Breast epithelium (tissue), 3 donors: ENCODE data around the gene ATF1.

Source experiments
- CTCF ChIP-seq, 3 donors: fragments of 450-650 bp; IDR thresholded peaks; one replicate each; pipeline ENCODE4 v1.5.1; 2016 to 2017; ENCODE audit warnings: antibody characterized with exemption in 3 of 3, mild to moderate bottlenecking in 3 of 3, moderate library complexity in 3 of 3
- POLR2A ChIP-seq: fragments of 450-650 bp; IDR thresholded peaks from one replicate; pipeline ENCODE4 v1.6.1; 2016; ENCODE audit warnings: antibody characterized with exemption, mild to moderate bottlenecking, moderate library complexity
- POLR2AphosphoS5 ChIP-seq, 3 donors: sonication (generic); formaldehyde crosslinking; IDR thresholded peaks; one replicate each; pipeline ENCODE4 v1.6.1; 2017; ENCODE audit warnings: antibody characterized with exemption in 3 of 3

GRCh38 chr12:50728417-50728816, 35.5 kb upstream of the ATF1 start:
- no peak for TF ChIP-seq CTCF (IDR thresholded peaks at IDR 0.05)
- no peak for TF ChIP-seq POLR2A
- TF ChIP-seq POLR2AphosphoS5 (IDR thresholded peaks at IDR 0.05): no peak
